ENCODE measurements around the gene KIF18B. TPM values are rescaled to one million over a fixed set of nuclear protein-coding genes. Genes with fewer than 3 reads are reported as not detected.
"Not testable (repeated sequence)": the region's sequence is repeated elsewhere in the genome, so short reads cannot be mapped to it uniquely, and the experiment has no call there.

KIF18B gene
- total RNA-seq, 2 donors from 2014 or later: 5.7 to 45.5 TPM

- H3K4me3 ChIP-seq: peak overlapping the region; percentile 78
- H3K9ac ChIP-seq (ENCODE audit: low read depth in 2 of 2, low read length in 2 of 2): peak overlapping the region; percentile 67 to 76
- intact Hi-C loops (cut with DNase I): no loop called here
Measured at GRCh38 chr17:44948315-44948795, 782 bp upstream of the KIF18B start.

GRCh38 chr17:44945652-44946051, 1.9 kb downstream of the KIF18B start:
- H3K36me3 ChIP-seq; H3K9me3 ChIP-seq; intact Hi-C loops (cut with DNase I); H3K27me3 ChIP-seq; H3K27ac ChIP-seq; H3K4me3 ChIP-seq; H3K4me1 ChIP-seq; DNase-seq; H3K9ac ChIP-seq (ENCODE audit: low read depth in 2 of 2, low read length in 2 of 2): not testable (repeated sequence)

More at GRCh38 chr17:44948315-44948795, 782 bp upstream of the KIF18B start:
- Histone ChIP-seq H3K36me3 (no peaks in the 10 kb centered on the region), H3K4me1 (no peaks in the 10 kb centered on the region), H3K27ac (no peak overlapping the region), H3K9me3 (no peaks in the 10 kb centered on the region), H3K27me3 (no peaks in the 10 kb centered on the region)
- no peak for DNase-seq
- TF ChIP-seq CTCF (IDR thresholded peaks at IDR 0.05): no peak

GRCh38 chr17:44942456-44942855, 5.1 kb downstream of the KIF18B start:
- no peaks in the 10 kb centered on the region for H3K27me3 ChIP-seq
- H3K4me1 ChIP-seq: no peaks in the 10 kb centered on the region
- H3K36me3 ChIP-seq: no peaks in the 10 kb centered on the region
- intact Hi-C loops (cut with DNase I): no loop called here
- no peak overlapping the region for H3K9ac ChIP-seq (ENCODE audit: low read depth in 2 of 2, low read length in 2 of 2)
- TF ChIP-seq CTCF (IDR thresholded peaks at IDR 0.05): no peak
- no peak overlapping the region for H3K4me3 ChIP-seq
- no peaks in the 10 kb centered on the region for H3K9me3 ChIP-seq
- no peak for DNase-seq
- no peak overlapping the region for H3K27ac ChIP-seq

GRCh38 chr17:44941712-44942331, 5.8 kb downstream of the KIF18B start:
- H3K4me1 ChIP-seq: no peaks in the 10 kb centered on the region
- H3K4me3 ChIP-seq: no peak overlapping the region
- no peak overlapping the region for H3K27ac ChIP-seq
- TF ChIP-seq CTCF (IDR thresholded peaks at IDR 0.05): no peak
- H3K9me3 ChIP-seq: no peaks in the 10 kb centered on the region
- no peak overlapping the region for H3K9ac ChIP-seq (ENCODE audit: low read depth in 2 of 2, low read length in 2 of 2)
- H3K36me3 ChIP-seq: no peaks in the 10 kb centered on the region
- H3K27me3 ChIP-seq: no peaks in the 10 kb centered on the region
- intact Hi-C loops (cut with DNase I): no loop called here
- no peak for DNase-seq

GRCh38 chr17:44940768-44941167, 6.8 kb downstream of the KIF18B start:
- H3K4me1 ChIP-seq: no peaks in the 10 kb centered on the region
- no peak for DNase-seq
- no peak overlapping the region for H3K4me3 ChIP-seq
- H3K36me3 ChIP-seq: no peaks in the 10 kb centered on the region
- H3K27ac ChIP-seq: no peak overlapping the region
- no peak overlapping the region for H3K9ac ChIP-seq (ENCODE audit: low read depth in 2 of 2, low read length in 2 of 2)
- H3K27me3 ChIP-seq: no peaks in the 10 kb centered on the region
- H3K9me3 ChIP-seq: no peaks in the 10 kb centered on the region
- intact Hi-C loops (cut with DNase I): no loop called here
- TF ChIP-seq CTCF (IDR thresholded peaks at IDR 0.05): no peak

GRCh38 chr17:44940317-44940716, 7.3 kb downstream of the KIF18B start:
- Histone ChIP-seq H3K4me3 (no peak overlapping the region), H3K27ac (no peak overlapping the region), H3K36me3 (no peaks in the 10 kb centered on the region), H3K27me3 (no peaks in the 10 kb centered on the region), H3K9me3 (no peaks in the 10 kb centered on the region), H3K9ac (ENCODE audit: low read depth in 2 of 2, low read length in 2 of 2) (no peak overlapping the region), H3K4me1 (no peaks in the 10 kb centered on the region)
- TF ChIP-seq CTCF (IDR thresholded peaks at IDR 0.05): no peak
- no peak for DNase-seq
- intact Hi-C loops (cut with DNase I): no loop called here

Measured in colonic mucosa (tissue), 4 donors.